Stimulated activated CD4-positive, alpha-beta T cell treated with anti-CD3 and anti-CD28 coated beads, Interleukin-4, amount 100 ng/mL, for 48 hours (primary cell): ENCODE measurements around the gene FPGS.
"Not testable (repeated sequence)": the region's sequence is repeated elsewhere in the genome, so short reads cannot be mapped to it uniquely, and the experiment has no call there.

Experiments
- DNase-seq, 2 donors: peaks; one replicate each; pipeline ENCODE4 v3.0.0-alpha.2; 2020; ENCODE audit warnings: low read depth in 2 of 2

The FPGS gene

DNA sequence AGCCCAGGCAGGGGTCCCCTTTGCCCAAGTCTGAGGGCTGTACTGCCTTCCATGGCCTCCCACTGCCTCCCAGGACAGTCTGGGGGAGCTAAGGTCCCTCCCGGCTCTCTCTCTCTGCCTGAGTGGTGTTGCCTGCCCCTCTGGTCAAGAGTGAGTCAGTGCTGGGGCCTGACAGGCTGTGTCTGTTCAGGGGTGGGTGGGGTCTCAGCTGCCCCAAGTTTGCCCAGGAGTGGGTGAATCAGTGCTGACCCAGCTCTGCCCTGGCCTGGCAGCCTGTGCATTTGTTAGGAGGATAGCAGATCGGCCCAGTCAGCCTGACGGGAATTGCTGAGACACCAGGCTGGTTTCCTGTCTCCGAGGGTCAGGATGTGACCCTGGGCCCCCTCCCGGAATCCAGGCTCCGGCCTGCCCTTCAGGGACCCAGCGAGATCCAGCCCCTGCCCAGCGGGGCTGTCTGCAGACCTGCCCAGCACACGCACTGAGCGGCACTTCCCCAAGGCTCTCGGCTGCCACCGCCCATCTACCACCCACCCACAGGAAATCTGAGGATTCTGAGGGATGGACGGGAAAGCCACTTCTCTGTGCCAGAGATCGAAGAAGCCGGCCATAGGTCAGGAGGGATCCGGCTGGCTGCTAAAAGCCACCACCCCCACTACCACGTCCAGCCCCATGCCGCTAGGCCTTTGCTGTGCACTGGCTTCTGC is 35.8 kb downstream of the FPGS start:
- no peak for DNase-seq

- DNase-seq = no peak
These were observed 38.6 kb downstream of the FPGS start for GRCh38 chr9:127841087-127841835.

DNA sequence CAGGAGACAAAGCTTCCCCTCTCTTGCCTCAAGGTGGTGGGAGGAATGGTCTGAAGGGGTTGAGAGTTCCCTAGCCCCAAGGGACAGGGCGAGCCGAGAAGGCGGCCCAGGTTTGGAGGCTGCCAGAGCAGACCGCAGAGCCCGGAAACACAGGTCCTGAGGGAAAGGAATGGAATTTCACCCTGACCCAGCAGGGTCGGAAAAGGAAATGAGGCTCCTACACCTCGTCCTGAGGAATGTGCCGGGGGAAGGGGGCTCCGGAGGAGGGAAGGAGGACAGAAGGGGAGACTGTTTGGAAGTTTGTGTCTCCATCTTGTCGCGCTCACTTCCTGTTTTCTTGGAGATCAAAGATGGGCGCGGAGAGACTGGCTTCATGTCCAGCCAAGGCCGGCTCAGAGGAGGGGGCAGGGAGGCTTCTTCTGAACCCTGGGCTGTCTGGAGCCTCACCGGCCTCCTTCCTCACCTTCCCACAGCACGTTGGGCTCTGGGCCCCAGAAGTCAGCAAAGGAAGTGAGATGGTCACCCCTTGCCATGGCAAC is 42.2 kb downstream of the FPGS start:
- DNase-seq = no peak

DNA sequence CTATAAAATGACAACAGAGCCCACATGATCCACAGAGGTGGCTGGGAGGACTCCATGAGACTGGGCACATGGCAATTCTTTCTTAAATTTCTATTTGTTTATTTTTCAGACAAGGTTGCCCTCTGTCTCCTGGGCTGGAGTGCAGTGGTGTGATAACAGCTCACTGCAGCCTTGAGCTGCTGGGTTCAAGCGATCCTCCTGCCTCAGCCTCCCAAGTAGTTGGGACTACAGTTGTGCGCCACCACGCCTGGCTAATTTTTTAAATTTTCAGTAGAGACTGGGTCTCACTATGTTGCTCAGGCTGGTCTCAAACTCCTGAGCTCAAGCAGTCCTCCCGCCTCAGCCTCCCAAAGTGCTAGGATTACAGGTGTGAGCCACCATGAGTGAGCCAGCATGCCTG is 42.9 kb downstream of the FPGS start:
- not testable (repeated sequence) for DNase-seq

DNA sequence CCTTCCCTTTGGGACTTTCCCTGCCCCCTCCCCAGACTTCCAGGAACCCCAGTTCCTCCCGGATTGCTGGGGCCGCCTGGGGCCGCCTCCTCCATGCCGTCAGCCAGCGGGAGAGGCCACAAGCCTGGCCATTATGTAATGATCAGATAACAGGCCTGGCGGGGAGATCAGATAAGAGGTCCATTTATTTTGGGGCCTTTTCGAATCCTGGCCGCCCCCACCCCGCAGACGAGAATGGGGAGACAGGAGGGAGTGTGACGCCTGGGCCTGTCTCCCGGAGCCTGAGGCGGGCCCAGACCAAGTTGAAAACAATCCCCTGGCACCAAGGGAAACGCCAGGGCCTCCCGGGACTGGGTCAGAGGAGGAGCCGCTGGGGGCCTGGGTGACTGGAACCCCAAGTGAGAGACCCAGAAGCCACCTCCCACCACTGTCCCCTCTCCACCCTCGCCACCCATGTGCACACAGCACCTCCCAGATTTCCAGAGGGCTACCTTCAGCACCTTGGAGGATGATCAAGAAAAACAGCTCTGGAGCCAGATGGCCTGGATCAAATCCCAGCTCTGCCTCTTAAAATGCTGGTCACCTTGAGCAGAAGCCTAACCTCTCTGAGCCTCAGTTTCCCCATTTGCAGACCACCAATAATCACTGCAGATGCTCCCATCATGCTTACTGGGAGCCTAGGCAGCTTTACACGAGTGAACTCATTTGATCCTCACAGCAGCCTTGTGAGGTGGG is 43.9 kb downstream of the FPGS start:
- DNase-seq = no peak

- no peak for DNase-seq
These were observed 44.5 kb downstream of the FPGS start for GRCh38 chr9:127847178-127847510.

GRCh38 chr9:127847833-127848755 is 45.4 kb downstream of the FPGS start:
- no peak for DNase-seq

- DNase-seq = no peak
These were observed 46.2 kb downstream of the FPGS start for GRCh38 chr9:127848756-127849504.

GRCh38 chr9:127850286-127850830 is 47.7 kb downstream of the FPGS start:
- DNase-seq = no peak

DNA sequence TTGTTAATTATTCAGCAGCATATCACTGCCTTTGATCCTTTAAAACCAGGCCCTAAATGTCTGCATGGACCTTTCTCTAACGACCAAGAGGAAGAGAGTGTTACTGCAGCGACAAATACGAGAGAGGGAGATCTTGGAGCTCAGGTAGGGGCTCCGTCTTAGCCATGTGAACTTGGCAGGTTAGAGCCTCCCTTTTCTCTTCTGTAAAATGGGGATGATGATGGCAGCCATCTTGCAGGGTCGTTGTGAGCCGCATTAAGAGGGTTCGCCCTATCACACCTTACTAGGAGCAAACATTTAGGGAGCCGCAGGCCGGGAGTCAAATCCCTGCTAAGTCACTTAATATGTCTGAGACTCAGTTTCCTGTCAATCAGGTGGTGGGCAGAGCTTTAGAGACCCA is 50.1 kb downstream of the FPGS start:
- no peak for DNase-seq

DNA sequence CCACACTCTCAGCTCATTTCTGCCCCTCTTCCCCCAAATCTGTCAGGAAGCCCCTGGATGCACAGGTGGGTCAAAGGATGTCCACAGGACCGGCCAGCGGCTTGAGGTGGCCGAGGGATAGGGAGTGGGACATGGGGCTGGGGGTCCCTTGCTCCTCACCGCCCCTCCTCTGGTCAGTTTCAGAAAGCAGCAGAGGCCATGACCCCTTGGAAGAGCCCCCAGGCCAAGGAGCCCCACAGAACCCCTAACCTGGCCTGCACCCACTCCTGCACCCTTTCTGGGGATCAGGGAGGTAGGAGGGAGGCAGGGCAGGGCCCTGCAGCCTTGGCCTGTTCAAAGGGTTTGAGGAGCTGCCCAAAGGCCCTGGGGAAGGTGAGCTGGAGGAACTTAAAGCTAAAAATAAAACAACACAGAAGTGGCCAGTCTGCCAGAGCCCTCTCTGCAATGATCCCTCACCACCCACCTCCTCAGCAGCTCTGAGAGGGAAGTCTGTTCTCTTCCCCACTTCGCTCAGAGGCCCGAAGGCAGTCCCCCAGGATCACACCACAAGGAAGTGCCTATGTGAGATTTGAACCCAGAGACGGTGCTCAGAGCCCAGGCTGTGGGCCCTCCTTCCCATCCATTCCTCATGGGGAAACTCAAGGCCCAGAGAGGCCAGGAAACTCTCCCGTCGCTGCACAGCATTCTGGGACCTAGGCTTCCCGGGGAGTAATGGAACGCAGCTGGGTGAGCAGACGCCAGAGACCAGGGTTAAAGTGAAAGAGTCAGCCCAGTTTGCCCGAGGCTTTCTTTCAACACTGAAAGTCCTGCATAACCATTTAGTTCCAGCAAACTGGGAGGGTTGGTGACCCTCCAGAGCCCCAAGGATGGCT is 50.9 kb downstream of the FPGS start:
- no peak for DNase-seq

- no peak for DNase-seq
These were observed 51.6 kb downstream of the FPGS start, which contains the start of gene ENG for GRCh38 chr9:127854184-127854806. ENG (minus strand) TSS chr9:127854658; CDS start chr9:127854355, 303 bp downstream.

DNA sequence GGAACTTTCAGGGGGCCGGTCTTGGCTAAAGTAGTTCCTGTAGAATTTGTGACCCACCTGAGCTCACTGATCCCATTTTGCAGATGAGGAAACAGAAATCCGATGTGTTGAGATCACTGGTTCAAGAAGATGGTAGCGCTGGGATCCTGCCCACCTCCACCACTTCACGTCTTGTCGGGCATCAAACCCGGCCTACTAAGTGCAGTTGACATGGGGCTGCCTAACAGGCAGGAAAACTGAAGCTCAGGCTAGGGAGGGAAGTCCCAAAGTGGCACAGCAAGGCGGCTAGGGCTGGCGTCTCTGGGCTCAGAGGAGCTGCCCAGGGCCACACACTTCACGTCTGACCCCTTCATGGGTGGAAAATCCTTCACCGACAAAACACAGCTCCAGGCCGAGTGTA is 52.3 kb downstream of the FPGS start:
- no peak for DNase-seq

- DNase-seq = no peak
These were observed 52.8 kb downstream of the FPGS start for GRCh38 chr9:127855522-127855921.

DNA sequence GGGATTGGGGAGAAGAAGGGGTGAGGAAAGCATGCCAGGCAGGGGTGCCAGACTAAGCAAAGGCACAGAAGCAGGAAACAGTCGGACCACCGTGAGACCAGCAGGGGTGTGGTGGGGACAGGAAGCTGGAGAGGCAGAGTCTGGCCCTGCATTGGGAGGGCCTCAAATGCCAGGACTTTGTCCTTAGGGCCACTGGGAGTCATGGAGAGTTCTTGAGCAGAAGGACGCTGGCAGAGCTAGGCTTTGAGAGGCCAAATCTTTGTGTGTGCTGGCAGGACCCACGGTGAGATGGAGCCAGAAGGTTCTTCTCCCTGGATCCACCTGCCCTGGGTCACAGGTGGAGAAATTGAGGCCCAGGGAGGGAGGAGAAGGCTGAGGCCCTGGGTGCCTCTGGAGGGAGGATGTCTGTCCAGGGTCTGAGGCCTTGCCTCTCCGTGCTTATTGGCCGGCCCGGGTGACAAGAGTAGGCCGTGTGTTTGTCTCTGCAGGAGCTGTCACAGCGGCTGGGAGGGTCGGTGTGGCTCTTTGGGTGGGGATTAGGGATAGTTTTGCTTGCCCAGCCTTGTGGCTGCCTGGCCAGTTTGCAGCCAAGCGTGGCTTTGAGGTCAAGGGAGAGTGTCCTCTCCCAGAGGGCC is 53.5 kb downstream of the FPGS start:
- DNase-seq = no peak

DNA sequence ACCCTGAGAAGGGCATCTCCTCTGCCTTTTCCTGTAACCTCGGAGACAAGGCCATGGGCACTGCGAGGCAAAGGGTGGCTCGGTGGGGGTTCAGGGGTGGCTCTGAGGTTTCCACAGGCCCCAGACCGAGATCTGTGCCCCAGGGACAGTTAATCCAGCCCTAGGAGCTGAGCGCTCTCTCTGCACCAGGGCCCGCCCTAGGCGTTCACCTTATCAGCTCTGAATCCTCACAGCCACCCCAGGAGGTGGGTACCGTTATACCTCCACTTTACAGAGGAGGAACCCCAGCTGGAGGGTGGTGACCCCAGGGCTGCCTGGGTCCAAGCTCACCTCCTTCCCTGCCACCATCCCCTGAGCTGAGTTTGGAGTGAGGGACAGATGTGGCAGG is 54.0 kb downstream of the FPGS start:
- no peak for DNase-seq

GRCh38 chr9:127857278-127857677 is 54.6 kb downstream of the FPGS start:
- no peak for DNase-seq

DNA sequence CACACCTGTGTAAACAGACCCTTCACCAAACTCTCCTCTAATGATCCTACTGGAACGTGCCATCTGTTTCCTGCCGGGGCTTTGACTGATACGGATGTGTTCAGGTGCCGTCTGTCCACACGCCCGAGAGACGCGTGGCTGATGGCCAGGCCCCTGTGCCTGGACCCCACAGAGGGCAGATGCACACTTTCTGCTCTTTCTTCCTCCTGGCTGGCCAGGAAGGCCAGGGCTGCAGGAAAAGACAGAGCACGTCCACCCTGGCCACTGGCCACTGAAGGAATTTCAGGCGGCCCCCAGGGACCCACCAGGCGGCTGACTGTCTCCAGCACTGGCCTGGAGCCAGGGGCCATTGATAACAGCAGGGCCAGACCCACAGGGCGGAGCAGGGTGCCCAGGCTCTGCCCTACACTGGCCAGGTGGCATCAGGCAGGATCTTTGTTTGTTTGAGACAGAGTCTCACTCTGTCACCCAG is 55.4 kb downstream of the FPGS start:
- no peak for DNase-seq
